ENCODE data around the gene KIAA1586. TPM values are rescaled to one million over a fixed set of nuclear protein-coding genes. Genes with fewer than 3 reads are reported as not detected.
"Not testable (repeated sequence)": the region's sequence is repeated elsewhere in the genome, so short reads cannot be mapped to it uniquely, and the experiment has no call there.

The KIAA1586 gene
- total and polyA plus RNA-seq, 2 of the 13 experiments (the other 11 are each of a cell fraction or from before 2014, with no cell fraction given) = 5.5 to 16.9 TPM

- H3K36me3 ChIP-seq (replicated peaks in 1 of 2; ENCODE audit: control insufficient read depth in 1 of 2, insufficient read depth in 2 of 2, low read length in 2 of 2); H4K20me1 ChIP-seq (ENCODE audit: insufficient read depth, low read length); H3K79me2 ChIP-seq (ENCODE audit: insufficient read depth, low read length); H3K4me2 ChIP-seq (ENCODE audit: low read depth, low read length); H3K27me3 ChIP-seq (ENCODE audit: control insufficient read depth in 1 of 2, insufficient read depth in 2 of 2, low read length in 2 of 2); H2AFZ ChIP-seq (ENCODE audit: low read length); POLR2A ChIA-PET; H3K4me3 ChIP-seq (replicated peaks in 1 of 3; ENCODE audit: insufficient read depth in 1 of 3, low read depth in 2 of 3, low read length in 3 of 3); ATAC-seq; intact Hi-C loops (cut with micrococcal nuclease; ENCODE audit: unreplicated experiment); DNase-seq (ENCODE audit: low spot score); CTCF ChIA-PET (ENCODE audit: low intra/inter-chr PET ratio, low total read pairs); H3K9ac ChIP-seq (ENCODE audit: insufficient read depth, low read depth, low read length); H3K4me1 ChIP-seq (ENCODE audit: insufficient read depth, low read length); BruUV-seq (replicated peaks); H3K27ac ChIP-seq (ENCODE audit: extremely low read length, insufficient read depth, low read length); in situ Hi-C loops (cut with HindIII; ENCODE audit: extremely low pct_ligation_motif_present, low pct_unique_long_range_greater_than_20kb); FAIRE-seq: not testable (repeated sequence)
- H3K9me3 ChIP-seq (ENCODE audit: low read length) = peaks cover 17% of the 10 kb centered on the region
- 70% methylated on average over 16 of the region's 18 CpGs for WGBS (ENCODE audit: low lambda C conversion rate)
Observed at GRCh38 chr6:56999748-57000147, 46.7 kb upstream of the KIAA1586 start.

GRCh38 chr6:57002197-57002596 lies 44.3 kb upstream of the KIAA1586 start:
- no peaks in the 10 kb centered on the region for H3K4me1 ChIP-seq (ENCODE audit: insufficient read depth, low read length)
- DNase-seq (ENCODE audit: low spot score) (no peak), FAIRE-seq (no peak), ATAC-seq (no peak)
- H3K79me2 ChIP-seq (ENCODE audit: insufficient read depth, low read length) = no peaks in the 10 kb centered on the region
- in situ Hi-C loops (cut with HindIII; ENCODE audit: extremely low pct_ligation_motif_present, low pct_unique_long_range_greater_than_20kb) (no loop called here), intact Hi-C loops (cut with micrococcal nuclease; ENCODE audit: unreplicated experiment) (no loop called here)
- no peak overlapping the region for H3K4me2 ChIP-seq (ENCODE audit: low read depth, low read length)
- H3K9me3 ChIP-seq (ENCODE audit: low read length) = peaks cover 17% of the 10 kb centered on the region
- no TSS peak for BruUV-seq (replicated peaks)
- no peaks in the 10 kb centered on the region for H4K20me1 ChIP-seq (ENCODE audit: insufficient read depth, low read length)
- no peak overlapping the region for H3K9ac ChIP-seq (ENCODE audit: insufficient read depth, low read depth, low read length)
- ChIA-PET CTCF (ENCODE audit: low intra/inter-chr PET ratio, low total read pairs) (no interaction called here), POLR2A (no interaction called here)
- H3K36me3 ChIP-seq (replicated peaks in 1 of 2; ENCODE audit: control insufficient read depth in 1 of 2, insufficient read depth in 2 of 2, low read length in 2 of 2) = no peaks in the 10 kb centered on the region
- H2AFZ ChIP-seq (ENCODE audit: low read length) = no peak overlapping the region
- no peak overlapping the region for H3K27ac ChIP-seq (ENCODE audit: extremely low read length, insufficient read depth, low read length)
- no peaks in the 10 kb centered on the region for H3K27me3 ChIP-seq (ENCODE audit: control insufficient read depth in 1 of 2, insufficient read depth in 2 of 2, low read length in 2 of 2)
- no peak overlapping the region for H3K4me3 ChIP-seq (replicated peaks in 1 of 3; ENCODE audit: insufficient read depth in 1 of 3, low read depth in 2 of 3, low read length in 3 of 3)
- TF ChIP-seq ZNF777 (CRISPR knock-in tag; IDR thresholded peaks at IDR 0.05) (no peak), ZNF644 (CRISPR knock-in tag; IDR thresholded peaks at IDR 0.05; ENCODE audit: low read depth) (no peak), MZF1 (CRISPR knock-in tag; IDR thresholded peaks at IDR 0.05; ENCODE audit: borderline replicate concordance) (no peak), ZNF383 (CRISPR knock-in tag; IDR thresholded peaks at IDR 0.05; ENCODE audit: borderline replicate concordance) (no peak), ZNF746 (CRISPR knock-in tag; IDR thresholded peaks at IDR 0.05) (no peak), ZNF292 (CRISPR knock-in tag; IDR thresholded peaks at IDR 0.05; ENCODE audit: borderline replicate concordance, low read depth) (no peak), UBTF (CRISPR knock-in tag; IDR thresholded peaks at IDR 0.05) (no peak), SP5 (CRISPR knock-in tag; IDR thresholded peaks at IDR 0.05; ENCODE audit: borderline replicate concordance, low read depth) (no peak), REST (IDR thresholded peaks at IDR 0.05; ENCODE audit: borderline replicate concordance in 1 of 2, low read depth in 1 of 2, low read length in 2 of 2) (no peak), KDM3A (CRISPR knock-in tag; IDR thresholded peaks at IDR 0.05; ENCODE audit: low read depth) (no peak), ZNF780A (CRISPR knock-in tag; IDR thresholded peaks at IDR 0.05) (no peak), STAG1 (CRISPR knock-in tag; IDR thresholded peaks at IDR 0.05) (no peak), ZNF343 (CRISPR knock-in tag; IDR thresholded peaks at IDR 0.05) (no peak), HOXA3 (CRISPR knock-in tag; IDR thresholded peaks at IDR 0.05) (no peak), RXRA (CRISPR knock-in tag; IDR thresholded peaks at IDR 0.05) (no peak), AKAP8 (CRISPR knock-in tag; IDR thresholded peaks at IDR 0.05) (no peak)
